Peyer's patch (tissue), 4 donors: ENCODE measurements around the gene DRGX. TPM values are rescaled to one million over a fixed set of nuclear protein-coding genes. Genes with fewer than 3 reads are reported as not detected.

Experiments
- DNase-seq, 3 donors: peaks; one replicate each; pipeline ENCODE4 v3.0.0-alpha.2; 2017 to 2019
- H3K27ac ChIP-seq, 4 donors: fragments of 200-600 bp; sonication (generic); one replicate each; pipeline ENCODE4 v1.5.1; 2016 to 2019
- H3K27me3 ChIP-seq, 2 donors: fragments of 200-600 bp; sonication (generic); one replicate each; pipeline ENCODE4 v1.5.1; 2019
- H3K36me3 ChIP-seq, 3 donors: fragments of 200-600 bp; sonication (generic); one replicate each; pipeline ENCODE4 v1.5.1; 2016 to 2019
- H3K4me1 ChIP-seq, 4 donors: fragments of 200-600 bp; sonication (generic); one replicate each; pipeline ENCODE4 v1.5.1; 2016 to 2019
- H3K4me3 ChIP-seq, 4 donors: fragments of 200-600 bp; sonication (generic); 1 replicate in 3 of 4; 2 replicates in 1 of 4; pipeline ENCODE4 v1.5.1; 2016 to 2019; ENCODE audit warnings: mild to moderate bottlenecking in 1 of 4
- H3K9me3 ChIP-seq, 4 donors: fragments of 200-600 bp; sonication (generic); one replicate each; pipeline ENCODE4 v1.5.1; 2016 to 2019; ENCODE audit warnings: mild to moderate bottlenecking in 1 of 4
- POLR2A ChIP-seq, 2 donors: fragments of 450-650 bp; IDR thresholded peaks; one replicate each; pipeline ENCODE4 v1.5.1; 2017; ENCODE audit warnings: antibody characterized with exemption in 2 of 2, mild to moderate bottlenecking in 2 of 2, moderate library complexity in 2 of 2
- total RNA-seq, 4 donors: library from RNA; depleted of rRNA; stranded (reverse); fragments of >200 nt; gene quantifications; one replicate each; pipeline ENCODE4 v1.1.0, GENCODE V29; 2016
- TF ChIP-seq, protein P1 (sequence below), 6 experiments: fragments of 450-650 bp in 4 of 6; fragments of 200-600 bp in 2 of 6; sonication (generic) in 1 of 6; IDR thresholded peaks; one replicate each; pipeline ENCODE4 v1.5.1; 2017 to 2019; ENCODE audit warnings: antibody characterized with exemption in 6 of 6, mild to moderate bottlenecking in 3 of 6, moderate library complexity in 1 of 6

DRGX gene
- total RNA-seq, 4 donors from 2014 or later: not detected

- Histone ChIP-seq H3K36me3 (no peaks in the 10 kb centered on the region), H3K27me3 (no peaks in the 10 kb centered on the region), H3K9me3 (no peaks in the 10 kb centered on the region), H3K4me3 (no peak overlapping the region), H3K27ac (no peak overlapping the region), H3K4me1 (no peaks in the 10 kb centered on the region)
- TF ChIP-seq, protein P1, sequence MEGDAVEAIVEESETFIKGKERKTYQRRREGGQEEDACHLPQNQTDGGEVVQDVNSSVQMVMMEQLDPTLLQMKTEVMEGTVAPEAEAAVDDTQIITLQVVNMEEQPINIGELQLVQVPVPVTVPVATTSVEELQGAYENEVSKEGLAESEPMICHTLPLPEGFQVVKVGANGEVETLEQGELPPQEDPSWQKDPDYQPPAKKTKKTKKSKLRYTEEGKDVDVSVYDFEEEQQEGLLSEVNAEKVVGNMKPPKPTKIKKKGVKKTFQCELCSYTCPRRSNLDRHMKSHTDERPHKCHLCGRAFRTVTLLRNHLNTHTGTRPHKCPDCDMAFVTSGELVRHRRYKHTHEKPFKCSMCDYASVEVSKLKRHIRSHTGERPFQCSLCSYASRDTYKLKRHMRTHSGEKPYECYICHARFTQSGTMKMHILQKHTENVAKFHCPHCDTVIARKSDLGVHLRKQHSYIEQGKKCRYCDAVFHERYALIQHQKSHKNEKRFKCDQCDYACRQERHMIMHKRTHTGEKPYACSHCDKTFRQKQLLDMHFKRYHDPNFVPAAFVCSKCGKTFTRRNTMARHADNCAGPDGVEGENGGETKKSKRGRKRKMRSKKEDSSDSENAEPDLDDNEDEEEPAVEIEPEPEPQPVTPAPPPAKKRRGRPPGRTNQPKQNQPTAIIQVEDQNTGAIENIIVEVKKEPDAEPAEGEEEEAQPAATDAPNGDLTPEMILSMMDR (IDR thresholded peaks at IDR 0.05): no peak
- no peak for TF ChIP-seq POLR2A (IDR thresholded peaks at IDR 0.05)
- no peak for DNase-seq
Measured at GRCh38 chr10:49407151-49407550, 11.3 kb upstream of the DRGX start.

GRCh38 chr10:49404321-49404878, 8.5 kb upstream of the DRGX start:
- no peaks in the 10 kb centered on the region for H3K9me3 ChIP-seq
- peaks cover 0 to under 1% of the 10 kb centered on the region in 2 donors for H3K27me3 ChIP-seq
- no peaks in the 10 kb centered on the region for H3K36me3 ChIP-seq
- H3K27ac ChIP-seq: no peak overlapping the region
- no peak for TF ChIP-seq POLR2A (IDR thresholded peaks at IDR 0.05)
- TF ChIP-seq, protein P1 (IDR thresholded peaks at IDR 0.05): no peak
- no peak for DNase-seq
- H3K4me1 ChIP-seq: no peaks in the 10 kb centered on the region
- H3K4me3 ChIP-seq: no peak overlapping the region

DNA sequence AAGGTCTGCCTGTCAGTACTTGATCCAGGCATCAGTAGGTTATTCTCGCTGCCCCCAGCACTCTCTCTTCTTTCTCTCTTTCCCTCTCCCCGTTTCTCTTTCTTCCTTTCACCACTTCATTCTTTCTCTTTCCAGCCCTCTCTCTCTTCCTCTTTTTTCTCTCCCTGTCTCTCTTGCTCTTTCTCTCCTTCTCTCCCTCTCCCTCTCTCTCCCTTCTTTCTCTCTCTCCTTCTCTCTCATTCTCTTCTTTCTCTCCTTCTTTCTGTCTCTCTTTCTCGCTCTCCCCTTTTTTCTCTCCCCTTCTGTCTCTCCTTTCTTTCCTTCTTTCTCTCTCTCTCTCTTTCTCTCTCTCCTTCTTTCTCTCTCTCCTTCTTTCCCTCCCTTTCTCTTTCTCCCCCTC, 7.5 kb upstream of the DRGX start:
- no peak for DNase-seq
- Histone ChIP-seq H3K4me1 (peaks cover 0 to 6% (median 0%) of the 10 kb centered on the region in 4 donors), H3K9me3 (no peaks in the 10 kb centered on the region), H3K36me3 (no peaks in the 10 kb centered on the region), H3K27ac (no peak overlapping the region), H3K27me3 (peaks cover 0 to 9% of the 10 kb centered on the region in 2 donors), H3K4me3 (no peak overlapping the region)
- no peak for TF ChIP-seq POLR2A (IDR thresholded peaks at IDR 0.05)
- TF ChIP-seq, protein P1 (IDR thresholded peaks at IDR 0.05): no peak

- Histone ChIP-seq H3K36me3 (no peaks in the 10 kb centered on the region), H3K4me3 (no peak overlapping the region), H3K9me3 (peaks cover 0 to 4% (median 0%) of the 10 kb centered on the region in 4 donors), H3K27ac (no peak overlapping the region), H3K27me3 (peaks cover 0 to 35% of the 10 kb centered on the region in 2 donors), H3K4me1 (peaks cover 0 to 26% (median 0%) of the 10 kb centered on the region in 4 donors)
- DNase-seq: no peak
- no peak for TF ChIP-seq POLR2A (IDR thresholded peaks at IDR 0.05)
- TF ChIP-seq, protein P1 (IDR thresholded peaks at IDR 0.05): no peak
Measured at GRCh38 chr10:49400365-49400764, 4.5 kb upstream of the DRGX start.

DNA sequence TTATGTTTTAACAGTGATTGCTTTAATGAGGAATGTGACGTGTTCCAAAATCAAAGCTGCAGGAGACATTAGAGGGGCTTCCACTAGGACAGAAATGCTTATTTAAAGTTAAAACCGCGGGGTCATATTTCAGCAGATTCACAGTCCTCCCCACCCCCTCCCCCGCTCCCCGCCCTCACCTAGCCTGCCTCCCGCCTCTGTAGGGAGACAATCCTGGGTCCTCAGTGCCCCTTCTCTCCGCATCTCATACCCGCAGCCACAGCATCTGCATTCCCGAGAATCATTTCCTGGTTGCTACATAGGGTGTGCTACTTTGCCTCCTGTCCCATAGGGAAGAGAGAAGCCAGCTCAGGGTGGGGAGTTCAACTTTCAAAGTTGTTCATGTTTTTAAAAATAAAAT, 3.1 kb upstream of the DRGX start:
- TF ChIP-seq, protein P1 (IDR thresholded peaks at IDR 0.05): no peak
- TF ChIP-seq POLR2A (IDR thresholded peaks at IDR 0.05): no peak
- Histone ChIP-seq H3K27me3 (peaks cover 0 to 49% of the 10 kb centered on the region in 2 donors), H3K36me3 (no peaks in the 10 kb centered on the region)

More for the DNA sequence above, 3.1 kb upstream of the DRGX start:
- H3K9me3 ChIP-seq: peaks cover 0 to 5% (median 0%) of the 10 kb centered on the region in 4 donors
- H3K4me3 ChIP-seq: no peak overlapping the region
- peaks cover 0 to 29% (median 0%) of the 10 kb centered on the region in 4 donors for H3K4me1 ChIP-seq
- no peak overlapping the region for H3K27ac ChIP-seq
- no peak for DNase-seq
